ENCODE measurements around the gene TLR7. TPM values are rescaled to one million over a fixed set of nuclear protein-coding genes. Genes with fewer than 3 reads are reported as not detected.
A peak's percentile ranks its signal among the peaks of the same experiment; 100 is the strongest.

Gene TLR7
- total RNA-seq, result not detected in 2 replicates

DNA sequence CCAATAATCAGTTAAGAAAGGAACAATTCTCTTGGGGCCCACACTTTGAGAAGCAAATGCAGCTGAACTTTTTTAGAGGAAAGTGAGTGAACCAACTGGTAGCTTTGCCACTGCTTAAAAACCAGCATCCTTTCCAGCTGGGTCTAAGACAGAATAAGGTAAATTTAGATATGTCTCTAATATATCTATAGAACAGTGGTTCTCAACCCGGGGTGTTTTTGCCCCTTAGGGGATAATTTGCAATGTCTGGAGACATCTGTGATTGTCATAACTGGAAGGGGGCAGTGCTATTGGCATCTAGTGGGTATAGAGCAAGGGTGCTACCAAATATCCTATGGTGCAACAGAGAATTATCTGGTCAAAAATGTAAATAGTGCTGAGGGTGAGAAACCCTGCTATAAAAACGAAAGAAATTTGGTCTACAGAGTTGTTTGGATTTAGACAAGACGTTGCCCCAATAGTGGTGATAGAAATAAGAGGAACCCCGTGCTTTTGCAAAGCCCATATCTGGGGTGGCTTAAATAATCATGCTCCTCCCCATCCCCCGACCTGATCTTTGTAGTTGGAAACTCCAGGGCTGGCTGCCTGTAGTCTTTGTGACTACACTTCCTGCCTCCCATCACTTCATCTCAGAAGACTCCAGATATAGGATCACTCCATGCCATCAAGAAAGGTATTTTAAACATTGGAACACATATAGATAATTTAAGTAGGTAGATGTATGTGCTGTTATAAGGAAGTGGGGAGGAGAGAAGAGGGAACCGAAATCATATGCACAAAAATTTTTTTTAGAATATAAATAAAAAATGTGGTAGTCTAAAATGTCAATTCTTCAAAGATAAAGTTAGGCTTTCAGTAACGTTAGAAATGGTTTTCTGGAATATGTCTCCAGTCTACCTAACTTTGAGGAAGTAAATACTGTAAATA lies at the start of gene TLR7:
TSS of gene TLR7 (plus strand) at position 622 of the 927 bp plus-strand sequence. CDS start 507 bp downstream, outside the sequence.
- no peak within 1 kb of the TSS for H3K4me3 ChIP-seq (ENCODE audit: low read depth, low read length)
- TF ChIP-seq, protein P1, sequence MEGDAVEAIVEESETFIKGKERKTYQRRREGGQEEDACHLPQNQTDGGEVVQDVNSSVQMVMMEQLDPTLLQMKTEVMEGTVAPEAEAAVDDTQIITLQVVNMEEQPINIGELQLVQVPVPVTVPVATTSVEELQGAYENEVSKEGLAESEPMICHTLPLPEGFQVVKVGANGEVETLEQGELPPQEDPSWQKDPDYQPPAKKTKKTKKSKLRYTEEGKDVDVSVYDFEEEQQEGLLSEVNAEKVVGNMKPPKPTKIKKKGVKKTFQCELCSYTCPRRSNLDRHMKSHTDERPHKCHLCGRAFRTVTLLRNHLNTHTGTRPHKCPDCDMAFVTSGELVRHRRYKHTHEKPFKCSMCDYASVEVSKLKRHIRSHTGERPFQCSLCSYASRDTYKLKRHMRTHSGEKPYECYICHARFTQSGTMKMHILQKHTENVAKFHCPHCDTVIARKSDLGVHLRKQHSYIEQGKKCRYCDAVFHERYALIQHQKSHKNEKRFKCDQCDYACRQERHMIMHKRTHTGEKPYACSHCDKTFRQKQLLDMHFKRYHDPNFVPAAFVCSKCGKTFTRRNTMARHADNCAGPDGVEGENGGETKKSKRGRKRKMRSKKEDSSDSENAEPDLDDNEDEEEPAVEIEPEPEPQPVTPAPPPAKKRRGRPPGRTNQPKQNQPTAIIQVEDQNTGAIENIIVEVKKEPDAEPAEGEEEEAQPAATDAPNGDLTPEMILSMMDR (IDR thresholded peaks at IDR 0.05; ENCODE audit: insufficient read depth, low read depth, low read length), result no peak
- no peak for DNase-seq (ENCODE audit: low read depth)

- H3K4me3 ChIP-seq (ENCODE audit: low read depth, low read length), result no peak overlapping the region
- TF ChIP-seq, protein P1 (IDR thresholded peaks at IDR 0.05; ENCODE audit: insufficient read depth, low read depth, low read length), result no peak
- no peak for DNase-seq (ENCODE audit: low read depth)
Measured at GRCh38 chrX:12817528-12817927, 49.3 kb upstream of the TLR7 start.

- peak; percentile 10 for DNase-seq (ENCODE audit: low read depth)
- H3K4me3 ChIP-seq (ENCODE audit: low read depth, low read length), result no peak overlapping the region
- TF ChIP-seq, protein P1 (IDR thresholded peaks at IDR 0.05; ENCODE audit: insufficient read depth, low read depth, low read length), result no peak
Measured at GRCh38 chrX:12819222-12819621, 47.6 kb upstream of the TLR7 start.

GRCh38 chrX:12820737-12821136 lies 46.1 kb upstream of the TLR7 start:
- TF ChIP-seq, protein P1 (IDR thresholded peaks at IDR 0.05; ENCODE audit: insufficient read depth, low read depth, low read length), result no peak
- no peak for DNase-seq (ENCODE audit: low read depth)
- H3K4me3 ChIP-seq (ENCODE audit: low read depth, low read length), result no peak overlapping the region

GRCh38 chrX:12824944-12825343 lies 41.9 kb upstream of the TLR7 start:
- no peak for DNase-seq (ENCODE audit: low read depth)
- TF ChIP-seq, protein P1 (IDR thresholded peaks at IDR 0.05; ENCODE audit: insufficient read depth, low read depth, low read length), result no peak

DNA sequence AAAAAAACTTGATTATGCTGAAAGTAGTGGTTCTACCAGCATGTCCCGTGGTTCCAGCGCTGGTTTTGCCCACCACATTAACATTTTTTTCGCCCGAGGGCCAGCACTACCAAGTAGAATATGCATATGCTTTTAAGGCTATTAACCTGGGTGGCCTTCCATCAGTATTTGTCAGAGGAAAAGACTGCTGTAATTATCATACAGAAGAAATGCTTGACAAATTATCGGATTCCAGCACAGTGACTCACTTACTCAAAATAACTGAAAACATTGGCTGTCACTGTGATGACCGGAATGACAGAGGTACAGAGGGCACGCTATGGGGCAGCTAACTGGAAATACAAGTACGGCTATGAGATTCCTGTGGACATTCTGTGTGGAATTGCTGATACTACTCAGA lies 41.1 kb upstream of the TLR7 start:
- TF ChIP-seq, protein P1 (IDR thresholded peaks at IDR 0.05; ENCODE audit: insufficient read depth, low read depth, low read length), result no peak
- no peak for DNase-seq (ENCODE audit: low read depth)
- H3K4me3 ChIP-seq (ENCODE audit: low read depth, low read length), result no peak overlapping the region

More at GRCh38 chrX:12824944-12825343, 41.9 kb upstream of the TLR7 start:
- no peak overlapping the region for H3K4me3 ChIP-seq (ENCODE audit: low read depth, low read length)

Measured in fibroblast of villous mesenchyme (primary cell).